Measurements from ENCODE around the gene RALGPS1.

Gene RALGPS1

GRCh38 chr9:127081250-127082185 is 166.9 kb downstream of the RALGPS1 start:
- no peak for DNase-seq

GRCh38 chr9:127083138-127083980 is 168.8 kb downstream of the RALGPS1 start:
- DNase-seq, result no peak

- no peak for DNase-seq
Observed at GRCh38 chr9:127084076-127085039, 169.8 kb downstream of the RALGPS1 start.

- no peak for DNase-seq
Observed at GRCh38 chr9:127085186-127085585, 170.6 kb downstream of the RALGPS1 start.

GRCh38 chr9:127086771-127087170 is 172.2 kb downstream of the RALGPS1 start:
- DNase-seq, result no peak

- no peak for DNase-seq
Observed at GRCh38 chr9:127087411-127087810, 172.8 kb downstream of the RALGPS1 start.

- DNase-seq, result no peak
Observed at GRCh38 chr9:127087836-127088235, 173.3 kb downstream of the RALGPS1 start.

GRCh38 chr9:127088724-127089615 is 174.4 kb downstream of the RALGPS1 start:
- DNase-seq, result no peak

GRCh38 chr9:127089631-127090081 is 175.1 kb downstream of the RALGPS1 start:
- no peak for DNase-seq

- no peak for DNase-seq
Observed at GRCh38 chr9:127090341-127090985, 175.9 kb downstream of the RALGPS1 start.

- no peak for DNase-seq
Observed at GRCh38 chr9:127091526-127091925, 176.9 kb downstream of the RALGPS1 start.

GRCh38 chr9:127092041-127092608 is 177.5 kb downstream of the RALGPS1 start:
- no peak for DNase-seq

GRCh38 chr9:127093319-127094020 is 178.9 kb downstream of the RALGPS1 start:
- no peak for DNase-seq

- DNase-seq, result no peak
Observed at GRCh38 chr9:127095411-127095810, 180.8 kb downstream of the RALGPS1 start.

- DNase-seq, result no peak
Observed at GRCh38 chr9:127096208-127096607, 181.6 kb downstream of the RALGPS1 start.

GRCh38 chr9:127097683-127098082 is 183.1 kb downstream of the RALGPS1 start:
- no peak for DNase-seq

- no peak for DNase-seq
Observed at GRCh38 chr9:127098916-127099553, 184.5 kb downstream of the RALGPS1 start.

GRCh38 chr9:127099664-127100063 is 185.1 kb downstream of the RALGPS1 start:
- no peak for DNase-seq

- DNase-seq, result no peak
Observed at GRCh38 chr9:127102176-127102575, 187.6 kb downstream of the RALGPS1 start.
